HG02981 (cell line): Measurements from ENCODE around the gene FRAS1.
"Not testable (repeated sequence)": the region's sequence is repeated elsewhere in the genome, so short reads cannot be mapped to it uniquely, and the experiment has no call there.

Source experiments
- ATAC-seq: cut with Tn5 transposase; IDR thresholded peaks from one replicate; pipeline ENCODE4 v1.9.1; 2021; ENCODE audit warnings: mild to moderate bottlenecking, moderate library complexity; ENCODE audit not compliant: unreplicated experiment

Gene FRAS1

DNA sequence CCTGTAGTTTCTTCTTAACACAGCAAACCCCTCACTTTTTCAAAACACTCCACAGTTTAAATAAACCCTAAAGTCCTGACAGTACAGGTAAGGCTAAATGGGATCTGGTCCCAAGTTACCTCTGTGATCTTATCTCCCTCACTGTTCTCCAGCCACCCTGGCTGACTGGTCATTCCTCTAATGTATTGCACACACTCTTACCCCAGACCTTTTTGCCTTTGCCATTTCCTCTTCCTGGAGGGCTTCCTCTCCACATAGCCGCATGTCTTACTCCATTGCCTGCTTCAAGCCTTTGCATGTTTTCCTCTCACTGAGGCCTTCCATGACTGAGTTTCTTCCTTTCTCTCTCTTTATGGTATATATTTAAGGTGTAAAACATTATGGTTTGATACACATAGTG is 474.9 kb downstream of the FRAS1 start:
- no peak for ATAC-seq

DNA sequence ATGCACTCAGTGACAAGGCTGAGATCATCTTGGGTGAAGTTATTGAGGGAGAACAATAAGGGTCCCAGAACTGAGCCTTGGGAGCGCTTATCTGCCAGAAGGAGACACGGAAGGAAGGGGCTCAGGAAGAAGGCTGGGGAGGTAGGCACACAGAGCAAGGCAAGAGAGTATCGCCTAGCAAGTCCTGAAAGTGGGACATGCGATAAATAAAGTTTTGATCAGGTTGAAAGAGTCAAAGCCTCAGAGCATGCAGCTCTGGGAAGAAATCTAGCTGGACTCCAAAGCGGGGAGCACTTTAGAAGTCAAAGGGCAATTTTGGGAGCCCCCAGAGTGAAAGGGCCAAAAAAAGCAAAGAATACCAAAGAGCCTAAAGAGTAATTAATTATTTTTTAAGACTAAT is 476.7 kb downstream of the FRAS1 start:
- no peak for ATAC-seq

DNA sequence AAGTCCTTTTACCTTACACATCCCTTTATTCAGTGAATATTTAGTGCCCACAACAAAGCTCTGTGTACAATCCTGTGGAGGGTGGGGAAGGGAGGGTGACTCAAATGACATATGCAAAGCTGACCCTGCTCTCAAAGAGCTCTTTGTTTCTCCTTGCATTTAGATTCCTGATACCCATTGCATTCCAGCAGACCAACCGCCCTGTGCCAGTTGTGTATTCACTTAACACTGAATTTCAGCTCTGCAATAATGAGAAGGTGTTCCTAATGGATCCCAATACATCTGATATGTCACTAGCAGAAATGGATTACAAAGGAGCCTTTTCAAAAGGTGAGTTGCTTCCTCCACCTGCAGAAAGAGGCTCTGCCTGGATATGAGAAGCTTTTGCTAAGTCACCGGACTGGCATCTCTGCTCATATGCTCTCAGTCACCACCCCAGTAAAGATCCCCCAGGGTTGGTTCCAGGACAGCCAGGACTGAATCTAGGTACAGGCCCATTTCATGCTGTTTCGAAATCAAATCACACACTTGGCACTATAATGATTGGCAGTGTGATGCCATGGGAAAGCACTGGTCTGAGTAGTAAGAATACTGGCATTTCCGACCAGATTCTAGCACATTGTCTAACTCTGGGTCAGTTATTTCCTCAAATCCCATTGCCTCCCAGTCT is 477.3 kb downstream of the FRAS1 start:
- no peak for ATAC-seq

DNA sequence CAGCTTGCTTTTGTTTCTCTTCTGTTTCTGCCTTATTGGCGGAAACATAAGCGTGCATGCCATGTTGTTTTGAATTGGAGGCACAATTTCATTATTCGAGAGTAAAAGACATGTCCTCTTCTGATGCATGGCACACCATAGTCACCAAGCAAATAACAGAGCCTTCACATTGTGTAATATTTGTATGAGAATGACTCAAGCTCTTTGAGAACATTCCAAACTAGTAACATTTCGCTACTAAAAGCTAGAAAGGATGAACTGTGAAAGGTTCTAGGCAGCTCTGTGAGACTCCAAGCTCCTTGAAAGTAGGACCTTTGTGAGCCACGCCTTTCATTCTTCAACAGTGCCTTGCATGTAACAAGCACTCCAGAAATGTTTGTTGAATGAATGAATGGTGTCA is 485.2 kb downstream of the FRAS1 start:
- no peak for ATAC-seq

DNA sequence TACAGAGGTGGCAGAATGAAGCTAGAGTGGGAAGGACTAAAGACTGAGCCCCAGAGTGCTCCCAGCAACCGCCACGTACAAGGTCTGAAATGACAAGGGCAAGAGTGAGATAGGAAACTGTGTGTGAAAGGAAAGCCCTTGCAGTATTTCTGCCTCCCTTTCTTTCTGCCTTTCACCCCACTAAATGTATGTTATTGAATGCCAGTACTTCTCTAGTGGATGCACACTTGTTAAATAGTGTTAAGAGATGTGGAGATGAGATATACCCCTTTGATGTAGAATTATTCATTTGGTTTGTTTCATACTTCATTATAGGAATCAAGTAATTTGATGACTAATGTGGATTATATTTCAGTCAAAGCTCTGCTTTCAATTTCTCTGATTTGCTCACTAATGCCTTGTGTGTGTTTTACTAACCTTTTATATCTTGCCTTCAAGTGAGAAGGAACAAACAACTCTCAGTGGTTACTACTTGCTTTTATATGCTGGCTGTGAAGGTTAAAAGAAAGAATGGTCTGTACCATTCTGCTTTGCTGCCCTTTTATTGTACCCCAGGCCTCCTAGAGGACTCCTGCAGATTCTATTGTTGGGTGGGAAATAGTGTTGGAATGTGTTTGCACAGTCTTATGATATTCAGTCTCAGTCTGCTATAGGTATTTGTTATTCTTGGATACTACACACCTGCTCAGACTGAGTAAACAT is 486.5 kb downstream of the FRAS1 start:
- no peak for ATAC-seq

DNA sequence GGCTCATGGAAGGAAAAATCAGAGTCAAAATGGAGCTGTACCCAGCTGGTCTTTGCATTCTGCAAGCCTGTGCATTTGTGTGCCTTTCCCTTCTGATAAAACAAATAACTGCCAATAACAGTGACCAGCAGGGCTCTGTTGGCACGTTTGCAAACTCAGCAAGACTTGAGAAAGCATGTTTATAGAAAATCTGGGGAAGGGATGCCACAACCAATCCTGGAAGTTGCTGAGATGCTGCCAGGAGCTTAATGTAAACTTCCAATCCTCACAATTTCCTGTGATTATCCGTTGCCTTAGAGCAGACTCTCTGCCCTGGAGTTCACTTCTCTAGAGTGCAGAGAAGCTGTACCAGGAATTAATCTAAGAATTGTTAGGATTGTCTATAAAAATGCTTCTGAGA is 487.6 kb downstream of the FRAS1 start:
- ATAC-seq = no peak

DNA sequence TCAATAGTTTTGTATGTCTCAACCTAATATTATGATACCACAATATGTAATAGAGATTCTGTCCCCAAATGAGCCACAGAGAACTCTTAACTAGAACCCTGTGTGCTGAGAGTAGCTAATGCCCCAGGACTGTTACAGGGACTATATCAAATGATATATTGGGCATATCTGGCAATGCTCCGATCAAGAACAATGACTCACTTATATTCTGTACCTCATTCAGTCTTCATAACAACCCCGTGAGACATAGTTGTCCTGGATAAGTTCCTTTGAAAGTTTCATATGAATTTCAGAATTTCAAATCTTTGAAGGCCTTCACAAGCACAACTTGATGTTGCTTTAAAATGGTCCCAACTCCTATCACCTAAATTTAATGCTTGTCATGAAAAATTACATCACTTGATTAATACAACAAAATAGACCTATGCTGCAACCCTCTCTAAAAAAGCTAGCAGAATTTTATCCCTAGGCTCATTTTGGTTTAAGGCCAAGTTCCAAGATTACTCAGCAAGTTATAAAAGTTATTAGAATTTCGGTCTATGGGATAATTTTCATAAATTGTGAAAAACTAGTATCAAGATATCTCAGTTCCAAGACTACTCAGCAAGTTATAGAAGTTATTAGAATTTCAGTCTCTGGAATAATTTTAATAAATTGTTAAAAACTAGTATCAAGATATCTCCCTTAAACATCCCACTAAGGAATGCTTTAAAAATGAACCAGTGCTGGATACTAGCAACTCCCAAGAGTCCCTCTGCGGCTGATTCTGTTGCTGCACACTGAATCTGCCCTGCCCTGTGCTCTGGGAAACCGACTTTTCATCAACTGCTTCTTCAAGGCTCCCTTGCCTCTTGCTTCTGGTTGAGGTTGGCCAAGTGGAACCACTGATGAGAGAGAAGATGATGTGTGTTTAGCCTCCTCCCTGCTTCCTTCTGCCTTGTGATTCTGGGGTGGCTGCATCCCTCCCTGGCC is 488.4 kb downstream of the FRAS1 start:
- ATAC-seq = no peak

DNA sequence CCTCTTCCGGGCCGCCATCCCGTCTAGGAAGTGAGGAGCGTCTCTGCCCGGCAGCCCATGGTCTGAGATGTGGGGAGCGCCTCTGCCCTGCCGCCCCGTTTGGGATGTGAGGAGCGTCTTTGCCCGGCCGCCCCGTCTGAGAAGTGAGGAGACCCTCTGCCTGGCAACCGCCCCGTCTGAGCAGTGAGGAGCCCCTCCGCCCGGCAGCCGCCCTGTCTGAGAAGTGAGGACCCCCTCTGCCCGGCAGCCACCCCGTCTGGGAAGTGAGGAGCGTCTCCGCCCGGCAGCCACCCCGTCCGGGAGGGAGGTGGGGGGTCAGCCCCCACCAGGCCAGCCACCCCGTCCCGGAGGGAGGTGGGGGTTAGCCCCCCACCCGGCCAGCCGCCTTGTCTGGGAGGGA is 490.8 kb downstream of the FRAS1 start:
- ATAC-seq = not testable (repeated sequence)

DNA sequence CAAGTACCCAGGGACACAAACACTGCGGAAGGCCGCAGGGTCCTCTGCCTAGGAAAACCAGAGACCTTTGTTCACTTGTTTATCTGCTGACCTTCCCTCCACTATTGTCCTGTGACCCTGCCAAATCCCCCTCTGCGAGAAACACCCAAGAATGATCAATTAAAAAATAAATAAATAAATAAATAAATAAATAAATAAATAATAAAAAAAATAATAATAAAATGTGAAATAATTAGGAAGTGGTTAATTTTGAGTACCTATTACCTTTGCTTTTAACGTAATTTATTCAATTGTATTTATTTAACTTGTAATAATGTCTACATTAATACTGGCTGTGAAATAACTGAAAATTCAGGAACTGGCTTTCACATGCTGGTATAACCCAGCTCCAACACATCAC is 491.8 kb downstream of the FRAS1 start:
- ATAC-seq = not testable (repeated sequence)

DNA sequence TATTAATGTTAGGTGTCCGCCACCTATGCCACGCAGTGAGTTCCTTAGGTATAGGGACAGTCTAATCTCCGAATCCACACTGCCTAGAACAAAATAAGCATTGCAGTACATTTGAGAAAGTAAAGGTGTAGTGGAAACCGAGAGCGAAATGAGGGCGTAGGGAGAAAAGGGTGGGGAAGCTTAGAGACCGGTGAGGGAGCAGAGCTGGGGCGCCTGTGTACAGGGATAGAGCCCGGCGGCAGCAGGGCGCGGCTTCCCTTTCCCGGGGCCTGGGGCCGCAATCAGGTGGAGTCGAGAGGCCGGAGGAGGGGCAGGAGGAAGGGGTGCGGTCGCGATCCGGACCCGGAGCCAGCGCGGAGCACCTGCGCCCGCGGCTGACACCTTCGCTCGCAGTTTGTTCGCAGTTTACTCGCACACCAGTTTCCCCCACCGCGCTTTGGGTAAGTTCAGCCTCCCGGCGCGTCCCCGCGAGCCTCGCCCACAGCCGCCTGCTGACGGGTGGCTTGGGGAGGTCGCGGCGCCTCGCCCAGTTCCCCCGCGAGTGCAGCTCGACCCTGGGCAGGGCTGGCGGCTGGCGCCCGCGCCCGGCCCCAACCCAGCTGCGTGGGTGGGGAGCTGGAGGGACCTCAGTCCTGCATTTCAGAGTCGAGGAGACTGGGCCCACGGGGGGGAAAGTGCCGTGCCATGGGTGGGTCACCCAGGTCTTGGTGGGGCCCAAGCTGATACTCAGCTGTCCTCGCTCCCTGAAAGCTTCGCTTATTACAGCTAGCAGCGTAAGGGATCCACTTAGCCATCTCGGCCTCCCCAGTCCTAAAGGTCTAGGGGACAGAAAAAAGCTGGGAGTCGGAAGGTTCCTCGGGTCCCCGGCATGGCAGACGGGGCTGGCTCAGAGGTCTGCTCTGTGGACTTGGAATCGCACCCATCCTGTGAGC is 494.6 kb downstream of the FRAS1 start, which contains the start of gene ANXA3:
Gene ANXA3, plus strand, starts transcription at position 351 of the 932 bp plus-strand sequence. CDS start 2,704 bp downstream, outside the sequence.
- ATAC-seq = no peak

DNA sequence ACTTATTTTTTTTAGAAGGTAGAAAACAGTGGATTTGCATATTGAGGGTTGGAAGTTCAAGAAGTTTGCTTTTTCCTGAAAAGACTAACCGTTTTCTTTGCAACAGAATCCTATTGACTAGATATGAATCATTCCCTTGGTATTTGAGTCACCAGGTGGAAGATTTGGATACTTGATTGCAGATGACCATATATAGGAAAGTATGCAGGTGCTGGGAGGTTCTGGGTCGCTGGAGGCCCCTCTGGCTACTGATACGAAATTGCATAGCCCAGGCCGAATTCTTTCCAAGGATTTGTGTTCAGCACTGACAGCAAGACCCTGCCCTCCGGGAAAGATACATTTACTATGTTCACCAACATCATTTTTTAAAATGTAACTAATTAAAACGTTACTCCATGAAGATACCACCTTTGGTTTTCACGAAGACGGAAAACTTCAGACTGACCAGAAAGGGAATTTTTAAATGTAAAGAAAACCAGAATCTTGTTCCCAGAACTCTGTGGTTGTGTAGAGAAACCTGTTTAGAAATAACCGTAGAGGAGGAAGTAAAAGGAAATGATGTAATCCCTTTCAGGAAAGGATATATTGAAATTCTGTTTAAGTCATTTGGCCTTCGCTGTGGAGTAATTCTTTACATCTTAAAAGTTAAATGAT is 495.4 kb downstream of the FRAS1 start:
- ATAC-seq = no peak

DNA sequence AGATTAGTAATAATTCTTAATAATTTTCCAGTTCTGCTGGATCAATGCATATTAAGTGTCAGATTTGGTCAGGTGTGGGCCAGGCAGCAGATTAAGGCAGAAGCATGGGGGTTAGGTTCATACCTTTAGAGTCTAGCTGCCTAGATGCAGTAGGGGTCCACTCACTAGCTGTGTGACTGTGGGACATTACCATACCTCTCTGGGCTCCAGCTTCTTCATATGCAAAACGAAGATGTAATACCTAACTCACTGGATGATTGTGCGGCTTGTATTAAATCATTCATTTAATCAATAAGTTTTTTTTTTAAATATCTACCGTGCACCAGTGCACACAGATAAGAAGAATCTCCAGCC is 495.9 kb downstream of the FRAS1 start:
- ATAC-seq = no peak

DNA sequence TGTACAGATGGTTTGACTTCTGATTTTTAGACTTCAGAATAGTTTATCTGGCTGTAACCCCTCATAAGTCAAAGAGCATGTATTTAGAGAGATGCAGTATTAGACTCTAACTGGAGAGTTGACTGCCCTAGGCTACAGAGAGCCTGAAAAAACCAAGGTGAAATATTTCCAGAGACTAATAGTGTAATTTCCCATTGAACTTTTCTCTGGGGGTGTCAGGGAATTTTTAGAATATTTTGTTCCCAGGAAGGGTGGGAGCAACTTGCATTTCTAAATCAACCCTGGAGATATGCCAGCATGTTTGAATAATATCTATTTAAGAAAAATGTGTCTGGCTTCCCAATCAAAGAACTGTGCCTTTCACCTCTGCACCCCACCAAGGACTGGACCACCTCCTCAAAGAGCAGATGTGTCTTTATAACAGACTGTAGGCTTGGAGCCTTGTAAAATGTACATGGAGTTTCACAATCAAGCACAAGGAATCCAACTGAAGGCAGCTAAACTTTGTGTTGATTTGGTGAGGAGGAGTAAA is 496.5 kb downstream of the FRAS1 start:
- no peak for ATAC-seq

DNA sequence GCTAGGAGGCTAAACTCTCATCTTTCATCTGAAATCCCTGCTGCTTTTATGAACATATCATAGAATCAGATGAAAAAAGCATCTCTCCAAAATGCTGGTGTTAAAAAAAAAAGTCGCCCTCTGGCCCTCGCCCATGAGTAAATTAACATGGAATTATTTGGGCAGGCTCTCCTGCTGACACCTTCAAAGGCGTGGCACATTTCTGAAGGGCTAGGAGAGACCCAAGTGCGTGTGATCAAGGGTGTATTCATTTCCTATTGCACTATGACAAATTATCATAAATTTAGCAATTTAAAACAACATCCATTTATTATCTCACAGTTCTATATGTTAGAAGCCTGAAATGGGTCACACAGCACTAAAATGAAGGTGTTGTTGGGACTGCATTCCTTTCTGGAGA is 499.5 kb downstream of the FRAS1 start:
- ATAC-seq = no peak

DNA sequence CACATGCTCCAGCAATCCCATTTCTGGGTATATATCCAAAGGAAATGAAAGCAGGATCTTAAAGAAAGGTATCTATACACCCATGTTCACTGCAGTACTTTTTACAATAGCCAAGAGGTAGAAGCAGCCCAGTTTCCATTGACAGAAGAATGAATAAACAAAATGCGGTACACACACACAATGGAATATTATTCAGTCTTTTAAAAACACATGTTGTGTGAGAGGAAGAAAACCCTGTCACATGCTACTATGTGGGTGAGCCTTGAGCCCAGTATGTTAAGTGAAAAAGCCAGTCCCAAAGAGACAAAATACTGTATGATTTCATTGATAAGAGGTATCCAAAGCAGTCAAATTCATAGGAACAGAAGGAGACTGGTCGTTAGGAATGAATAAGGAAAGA is 500.7 kb downstream of the FRAS1 start:
- ATAC-seq = no peak

DNA sequence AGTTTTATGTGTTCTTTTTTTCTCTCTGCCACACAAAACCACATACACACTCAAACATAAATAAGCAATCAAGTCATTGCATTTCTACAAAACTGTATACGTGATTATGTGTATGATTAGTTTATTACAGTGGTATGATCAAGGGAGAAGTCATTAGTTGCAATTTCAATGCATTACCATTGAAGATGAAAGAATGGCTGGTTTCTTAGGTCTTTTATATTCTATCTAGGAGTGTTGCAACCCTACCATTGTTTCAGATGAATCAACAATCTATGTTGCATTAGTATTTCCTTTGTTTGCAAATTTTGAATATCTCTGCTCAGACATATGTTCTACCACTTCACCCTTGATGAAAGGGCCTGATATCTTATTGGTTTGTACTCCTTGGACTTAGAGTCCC is 501.3 kb downstream of the FRAS1 start:
- ATAC-seq = no peak

DNA sequence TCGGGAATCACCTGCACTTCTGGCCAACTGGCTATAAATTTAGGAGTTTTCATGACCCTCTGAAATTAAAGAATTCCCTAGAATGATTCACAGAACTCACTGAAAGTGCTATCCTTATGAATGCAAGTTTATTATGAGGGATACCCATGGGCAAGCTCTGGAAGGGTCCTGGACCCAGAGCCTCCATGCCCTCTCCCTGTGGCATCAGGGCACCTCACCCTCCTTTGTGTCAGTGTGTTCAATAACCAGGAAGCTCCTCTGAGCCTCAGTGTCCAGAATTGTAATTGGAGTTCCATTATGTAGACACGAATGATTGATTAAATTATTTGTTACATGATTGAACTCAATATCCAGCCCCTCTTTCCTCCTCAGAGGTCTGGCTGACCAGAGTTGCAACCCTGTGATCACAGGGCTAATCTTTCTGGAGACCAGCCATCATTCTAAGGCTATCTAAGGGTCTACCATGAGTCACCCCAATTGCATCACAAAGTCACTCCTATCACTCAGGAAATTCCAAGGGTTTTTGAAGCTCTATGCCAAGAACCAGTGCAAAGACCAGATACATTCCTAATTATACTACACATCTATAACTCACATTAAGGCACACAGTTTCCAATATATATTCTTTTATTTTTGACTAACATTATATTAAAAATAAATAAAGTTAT is 503.3 kb downstream of the FRAS1 start:
- no peak for ATAC-seq

DNA sequence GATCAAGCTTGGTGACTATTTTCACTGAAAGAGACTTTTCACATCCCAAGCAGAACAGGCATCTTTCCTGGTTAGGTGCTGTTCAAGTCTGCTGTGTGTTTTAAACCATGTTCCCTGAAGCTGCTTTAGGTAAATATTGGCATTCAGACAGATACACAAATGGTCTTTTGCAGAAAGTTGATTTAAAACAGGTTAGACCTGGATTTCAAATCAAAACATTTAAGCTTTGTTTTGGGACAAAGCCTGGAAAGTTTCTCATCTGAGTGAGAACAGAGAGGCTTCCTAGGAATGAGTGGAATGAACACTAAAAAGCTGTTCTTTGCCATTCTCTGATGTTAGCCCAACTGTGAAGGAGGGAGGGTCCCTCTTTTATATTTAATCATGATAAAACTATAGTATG is 504.6 kb downstream of the FRAS1 start:
- no peak for ATAC-seq

DNA sequence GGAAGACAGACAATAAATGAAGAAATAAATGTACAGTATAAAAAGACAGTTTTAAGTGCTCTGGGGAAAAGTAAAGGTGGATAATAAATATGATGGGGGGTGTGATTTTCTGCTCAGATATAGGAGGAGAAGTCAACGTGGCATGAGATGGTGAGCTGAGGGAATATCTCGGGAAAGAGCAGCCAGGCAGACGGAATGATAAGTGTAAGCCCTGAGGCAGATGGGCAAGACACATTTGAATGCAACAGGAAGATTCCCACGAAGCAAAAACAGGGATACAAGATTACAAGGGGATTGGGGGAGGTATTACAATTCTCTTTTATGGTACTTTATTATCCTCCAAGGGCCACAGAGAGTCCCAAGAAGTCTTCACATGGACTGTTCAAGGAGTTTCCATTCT is 505.6 kb downstream of the FRAS1 start:
- no peak for ATAC-seq
